CD14-positive monocyte (primary cell): ENCODE data around the gene TUBG2. TPM values are rescaled to one million over a fixed set of nuclear protein-coding genes. Genes with fewer than 3 reads are reported as not detected.
"Not testable (repeated sequence)": the region's sequence is repeated elsewhere in the genome, so short reads cannot be mapped to it uniquely, and the experiment has no call there.

Source experiments
- DNase-seq, 3 donors: peaks; one replicate each; pipeline ENCODE4 v3.0.0-alpha.2; 2011 to 2022
- H2AFZ ChIP-seq: 2 replicates; pipeline ENCODE4 v1.6.0; 2012; ENCODE audit warnings: mild to moderate bottlenecking, low read depth, low read length, inconsistent platforms; ENCODE audit not compliant: insufficient read depth, poor library complexity, severe bottlenecking
- H3K27ac ChIP-seq, 2 donors: 1 replicate in 1 of 2; 2 replicates in 1 of 2; pipeline ENCODE4 v1.5.1; 2012 to 2013; ENCODE audit warnings: low read length in 2 of 2, control low read depth in 1 of 2, inconsistent platforms in 1 of 2, low read depth in 1 of 2, mild to moderate bottlenecking in 1 of 2
- H3K27me3 ChIP-seq, 2 donors: one replicate each; pipeline versions ENCODE4 v1.6.0 to v1.6.1; 2011 to 2013; ENCODE audit warnings: low read length in 2 of 2; ENCODE audit not compliant: control insufficient read depth in 2 of 2, insufficient read depth in 2 of 2
- H3K36me3 ChIP-seq, 2 donors: replicated peaks in 1 of 2; 1 replicate in 1 of 2; 2 replicates in 1 of 2; pipeline versions ENCODE4 v1.5.1 to v1.6.1; 2012 to 2013; ENCODE audit warnings: low read length in 2 of 2, control low read depth in 1 of 2, inconsistent platforms in 1 of 2, mild to moderate bottlenecking in 1 of 2; ENCODE audit not compliant: insufficient read depth in 2 of 2, control insufficient read depth in 1 of 2
- H3K4me1 ChIP-seq, 2 donors: 1 replicate in 1 of 2; 2 replicates in 1 of 2; pipeline versions ENCODE4 v1.5.1 to v1.6.1; 2012 to 2013; ENCODE audit warnings: low read length in 2 of 2, control low read depth in 1 of 2, inconsistent platforms in 1 of 2, mild to moderate bottlenecking in 1 of 2, moderate library complexity in 1 of 2; ENCODE audit not compliant: insufficient read depth in 2 of 2, control insufficient read depth in 1 of 2
- H3K4me2 ChIP-seq: replicated peaks from 2 replicates; pipeline ENCODE3; 2012; ENCODE audit warnings: low read length, moderate library complexity, mild to moderate bottlenecking; ENCODE audit not compliant: poor library complexity, severe bottlenecking; ENCODE audit errors: extremely low read depth
- H3K4me3 ChIP-seq, 3 experiments: fragments of 200-600 bp in 1 of 3; sonication (generic) in 1 of 3; replicated peaks in 1 of 3; 1 replicate in 2 of 3; 2 replicates in 1 of 3; pipeline ENCODE4 v1.5.1; 2011 to 2013; ENCODE audit warnings: low read length in 3 of 3, mild to moderate bottlenecking in 3 of 3, control low read depth in 2 of 3, low read depth in 2 of 3, inconsistent platforms in 1 of 3, moderate library complexity in 1 of 3
- H3K79me2 ChIP-seq: 2 replicates; pipeline ENCODE4 v1.6.0; 2012; ENCODE audit warnings: mild to moderate bottlenecking, control low read depth, inconsistent platforms, low read length, moderate library complexity; ENCODE audit not compliant: insufficient read depth
- H3K9ac ChIP-seq: 2 replicates; pipeline ENCODE4 v1.6.0; 2017; ENCODE audit warnings: low read length, mild to moderate bottlenecking; ENCODE audit not compliant: insufficient read depth, poor library complexity, severe bottlenecking
- H3K9me3 ChIP-seq, 2 donors: replicated peaks in 1 of 2; 1 replicate in 1 of 2; 2 replicates in 1 of 2; pipeline versions ENCODE4 v1.5.1 to v1.6.1; 2012 to 2013; ENCODE audit warnings: low read length in 2 of 2, control low read depth in 1 of 2; ENCODE audit not compliant: control insufficient read depth in 1 of 2, insufficient read depth in 1 of 2
- H4K20me1 ChIP-seq: 2 replicates; pipeline ENCODE4 v1.6.0; 2012; ENCODE audit warnings: mild to moderate bottlenecking, low read length, control low read depth, moderate library complexity; ENCODE audit not compliant: insufficient read depth
- H3K27ac Mint-ChIP-seq, 7 donors: one replicate each; pipeline ENCODE4 v1.8.0; 2020; ENCODE audit warnings: mild to moderate bottlenecking in 7 of 7, mixed read lengths in 7 of 7, moderate library complexity in 6 of 7, inconsistent platforms in 2 of 7
- H3K27me3 Mint-ChIP-seq, 3 donors: one replicate each; pipeline ENCODE4 v1.8.0; 2021 to 2022; ENCODE audit warnings: low read depth in 3 of 3, mild to moderate bottlenecking in 3 of 3, mixed read lengths in 3 of 3, moderate library complexity in 3 of 3, inconsistent platforms in 1 of 3
- H3K36me3 Mint-ChIP-seq, 2 donors: one replicate each; pipeline ENCODE4 v1.8.0; 2020; ENCODE audit warnings: mixed read lengths in 2 of 2, inconsistent platforms in 1 of 2, mild to moderate bottlenecking in 1 of 2
- H3K4me1 Mint-ChIP-seq: one replicate; pipeline ENCODE4 v1.8.0; 2020; ENCODE audit warnings: mild to moderate bottlenecking, mixed read lengths
- H3K4me3 Mint-ChIP-seq, 2 donors: one replicate each; pipeline ENCODE4 v1.8.0; 2020; ENCODE audit warnings: mild to moderate bottlenecking in 2 of 2, mixed read lengths in 2 of 2, moderate library complexity in 1 of 2
- H3K9me3 Mint-ChIP-seq, 7 donors: one replicate each; pipeline ENCODE4 v1.8.0; 2020 to 2022; ENCODE audit warnings: mixed read lengths in 7 of 7, mild to moderate bottlenecking in 6 of 7, moderate library complexity in 6 of 7, inconsistent platforms in 2 of 7
- WGBS: methylation state at CpG from one replicate; pipeline ENCODE4 v1.1.5; 2013; ENCODE audit warnings: missing lambda C conversion rate; ENCODE audit not compliant: insufficient coverage; 5-methylcytosine and 5-hydroxymethylcytosine counted together
- intact Hi-C, 2 donors: fragments of 100-400 bp; cut with micrococcal nuclease; formaldehyde crosslinking; loops; one replicate each; pipeline versions ENCODE4 v1.15.0 to v1.15.1; 2023
- polyA plus RNA-seq, 3 donors: library from polyadenylated mRNA; depleted of rRNA in 1 of 3; unstranded in 2 of 3; stranded (reverse) in 1 of 3; fragments of 300-500 nt in 2 of 3; fragments of >200 nt in 1 of 3; fragmentation: Illumina TruSeq in 2 of 3; gene quantifications; 1 replicate in 2 of 3; 2 replicates in 1 of 3; pipeline ENCODE4 v1.2.3, GENCODE V29; 2012 to 2021
- TF ChIP-seq, protein P1 (sequence below): fragments of 200-600 bp; IDR thresholded peaks from one replicate; pipeline ENCODE4 v1.8.0; 2022; ENCODE audit warnings: antibody characterized with exemption, mild to moderate bottlenecking

TUBG2 gene
- polyA plus RNA-seq, 3 donors, result 0.31 to 7.3 (median 0.47) TPM

DNA sequence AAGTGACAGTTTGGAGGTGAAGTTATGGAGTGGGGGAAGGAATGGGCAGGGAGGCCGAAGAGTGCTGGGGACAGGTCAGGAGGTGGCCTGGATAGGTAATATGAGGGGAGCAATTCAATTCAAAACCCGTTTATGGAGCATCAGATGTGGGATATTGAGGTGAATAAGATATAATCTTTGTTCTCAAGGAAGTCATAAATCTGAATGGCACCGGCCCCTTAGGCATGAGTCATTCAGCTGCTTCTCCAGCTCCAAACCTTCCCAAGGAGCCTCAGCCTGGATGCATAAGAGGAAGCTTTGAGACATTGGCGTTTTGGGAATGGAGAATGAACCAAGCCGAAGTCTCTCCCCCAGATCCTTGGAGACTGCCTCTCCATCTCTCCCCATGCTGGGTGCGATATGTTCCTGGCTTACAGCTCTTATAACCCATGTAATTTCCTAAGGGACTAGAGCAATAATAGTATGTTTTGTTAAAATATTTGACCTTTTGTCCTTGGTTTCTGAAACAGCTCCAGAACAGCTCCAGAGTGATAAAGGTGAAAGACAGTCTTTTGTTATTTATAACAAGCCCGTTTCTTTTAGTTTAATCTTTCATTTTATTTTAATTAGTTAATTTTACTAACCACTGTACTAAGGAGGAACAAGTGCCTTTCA lies 1.7 kb downstream of the TUBG2 start:
- no peak overlapping the region for H3K4me2 ChIP-seq
- WGBS, result 88% methylated on average over 1 of the region's 7 CpGs
- peaks cover 22% of the 10 kb centered on the region for H3K4me1 Mint-ChIP-seq

DNA sequence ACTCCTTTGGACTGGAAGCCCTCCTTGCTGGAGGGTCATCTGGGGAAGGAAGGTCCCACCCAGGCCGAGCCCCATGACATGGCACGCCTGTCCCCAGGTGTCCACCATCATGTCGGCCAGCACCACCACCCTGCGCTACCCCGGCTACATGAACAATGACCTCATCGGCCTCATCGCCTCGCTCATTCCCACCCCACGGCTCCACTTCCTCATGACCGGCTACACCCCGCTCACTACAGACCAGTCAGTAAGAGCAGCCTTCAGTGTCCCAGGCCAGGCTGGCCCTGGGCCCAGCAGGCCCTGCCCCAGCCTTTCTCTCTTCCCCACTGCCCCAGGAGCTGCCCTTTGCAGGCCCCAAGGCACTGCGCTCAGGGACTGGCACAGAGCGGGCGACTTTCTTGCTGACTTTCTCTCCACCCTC lies 6.5 kb downstream of the TUBG2 start:
- Histone ChIP-seq H3K79me2 (no peaks in the 10 kb centered on the region), H3K27me3 (peaks cover 3 to 12% of the 10 kb centered on the region in 2 donors), H3K27ac (no peak overlapping the region), H3K9ac (no peak overlapping the region), H2AFZ (no peak overlapping the region), H3K4me1 (peaks cover 3 to 5% of the 10 kb centered on the region in 2 donors), H3K9me3 (peaks cover 0 to 6% of the 10 kb centered on the region in 2 donors), H3K36me3 (no peaks in the 10 kb centered on the region), H3K4me2 (no peak overlapping the region), H3K4me3 (no peak overlapping the region), H4K20me1 (no peaks in the 10 kb centered on the region)
- H3K27ac Mint-ChIP-seq, result peak overlapping the region in 1 of 7 donors; percentile 46
- H3K4me1 Mint-ChIP-seq, result peaks cover 6% of the 10 kb centered on the region
- H3K27me3 Mint-ChIP-seq, result peaks cover 14 to 24% (median 19%) of the 10 kb centered on the region in 3 donors
- 87% methylated on average over 14 of the region's 14 CpGs for WGBS
- peaks cover 20 to 28% of the 10 kb centered on the region in 2 donors for H3K36me3 Mint-ChIP-seq
- TF ChIP-seq, protein P1, sequence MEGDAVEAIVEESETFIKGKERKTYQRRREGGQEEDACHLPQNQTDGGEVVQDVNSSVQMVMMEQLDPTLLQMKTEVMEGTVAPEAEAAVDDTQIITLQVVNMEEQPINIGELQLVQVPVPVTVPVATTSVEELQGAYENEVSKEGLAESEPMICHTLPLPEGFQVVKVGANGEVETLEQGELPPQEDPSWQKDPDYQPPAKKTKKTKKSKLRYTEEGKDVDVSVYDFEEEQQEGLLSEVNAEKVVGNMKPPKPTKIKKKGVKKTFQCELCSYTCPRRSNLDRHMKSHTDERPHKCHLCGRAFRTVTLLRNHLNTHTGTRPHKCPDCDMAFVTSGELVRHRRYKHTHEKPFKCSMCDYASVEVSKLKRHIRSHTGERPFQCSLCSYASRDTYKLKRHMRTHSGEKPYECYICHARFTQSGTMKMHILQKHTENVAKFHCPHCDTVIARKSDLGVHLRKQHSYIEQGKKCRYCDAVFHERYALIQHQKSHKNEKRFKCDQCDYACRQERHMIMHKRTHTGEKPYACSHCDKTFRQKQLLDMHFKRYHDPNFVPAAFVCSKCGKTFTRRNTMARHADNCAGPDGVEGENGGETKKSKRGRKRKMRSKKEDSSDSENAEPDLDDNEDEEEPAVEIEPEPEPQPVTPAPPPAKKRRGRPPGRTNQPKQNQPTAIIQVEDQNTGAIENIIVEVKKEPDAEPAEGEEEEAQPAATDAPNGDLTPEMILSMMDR, result no peak
- no peak for DNase-seq
- H3K4me3 Mint-ChIP-seq, result no peak overlapping the region
- intact Hi-C loops, result no loop called here
- H3K9me3 Mint-ChIP-seq, result peaks cover 0 to 6% (median 2%) of the 10 kb centered on the region in 7 donors

More for the DNA sequence above, 1.7 kb downstream of the TUBG2 start:
- Histone ChIP-seq H3K4me3 (no peak overlapping the region), H2AFZ (no peak overlapping the region), H3K27me3 (no peaks in the 10 kb centered on the region), H3K79me2 (no peaks in the 10 kb centered on the region), H3K9me3 (no peaks in the 10 kb centered on the region), H3K9ac (no peak overlapping the region), H4K20me1 (no peaks in the 10 kb centered on the region), H3K27ac (no peak overlapping the region), H3K4me1 (peaks cover 11 to 13% of the 10 kb centered on the region in 2 donors), H3K36me3 (no peaks in the 10 kb centered on the region)
- Mint-ChIP-seq H3K9me3 (peaks cover 0 to 6% (median 3%) of the 10 kb centered on the region in 7 donors), H3K4me3 (no peak overlapping the region), H3K27me3 (peaks cover 7 to 20% (median 9%) of the 10 kb centered on the region in 3 donors), H3K27ac (no peak overlapping the region), H3K36me3 (peaks cover 6 to 8% of the 10 kb centered on the region in 2 donors)
- no peak for DNase-seq
- intact Hi-C loops, result no loop called here
- TF ChIP-seq, protein P1, result no peak

DNA sequence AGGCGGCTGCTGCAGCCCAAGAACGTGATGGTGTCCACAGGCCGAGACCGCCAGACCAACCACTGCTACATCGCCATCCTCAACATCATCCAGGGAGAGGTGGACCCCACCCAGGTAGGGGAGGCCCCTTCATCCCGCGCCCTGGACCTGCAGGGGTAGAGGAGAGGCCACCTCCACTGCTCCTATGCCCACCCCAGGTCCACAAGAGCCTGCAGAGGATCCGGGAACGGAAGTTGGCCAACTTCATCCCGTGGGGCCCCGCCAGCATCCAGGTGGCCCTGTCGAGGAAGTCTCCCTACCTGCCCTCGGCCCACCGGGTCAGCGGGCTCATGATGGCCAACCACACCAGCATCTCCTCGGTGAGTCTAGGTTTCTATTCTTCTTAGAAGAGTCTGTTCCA lies 7.0 kb downstream of the TUBG2 start:
- intact Hi-C loops, H4K20me1 ChIP-seq, DNase-seq, H3K9ac ChIP-seq, H3K79me2 ChIP-seq, H3K27ac ChIP-seq, H3K27ac Mint-ChIP-seq, H3K4me2 ChIP-seq, H3K36me3 ChIP-seq, H3K4me3 ChIP-seq, H3K4me3 Mint-ChIP-seq, H2AFZ ChIP-seq: not testable (repeated sequence)
- Mint-ChIP-seq H3K4me1 (peaks cover 11% of the 10 kb centered on the region), H3K9me3 (peaks cover 0 to 12% (median 7%) of the 10 kb centered on the region in 7 donors), H3K36me3 (peaks cover 23 to 32% of the 10 kb centered on the region in 2 donors), H3K27me3 (peaks cover 20 to 29% (median 24%) of the 10 kb centered on the region in 3 donors)
- Histone ChIP-seq H3K27me3 (peaks cover 7 to 17% of the 10 kb centered on the region in 2 donors), H3K9me3 (peaks cover 3 to 11% of the 10 kb centered on the region in 2 donors), H3K4me1 (peaks cover 8 to 10% of the 10 kb centered on the region in 2 donors)
- WGBS, result 100% methylated on average over 2 of the region's 16 CpGs
